K562 (cell line): ENCODE results near the gene SH3BP2. TPM values are rescaled to one million over a fixed set of nuclear protein-coding genes. Genes with fewer than 3 reads are reported as not detected.
A peak's percentile ranks its signal among the peaks of the same experiment; 100 is the strongest.

Source experiments
- ATAC-seq: fragments of 200-7000 bp; cut with Tn5 transposase; 3 replicates; pipeline ENCODE4 v1.9.1; 2020; ENCODE audit warnings: moderate library complexity
- BruUV-seq: library from RNA; stranded (reverse); fragments of 400-500 nt; replicated peaks from 2 replicates; lab custom pipeline; 2021; lab: Mats Ljungman, UMichigan
- CTCF ChIA-PET: fragments of 300-600 bp; formaldehyde crosslinking; extraction: SDS; loops from one replicate; lab custom pipeline; 2021; ENCODE audit warnings: low intra/inter-chr PET ratio; lab: Yijun Ruan, JAX
- POLR2A ChIA-PET: fragments of 300-600, 350-650 bp; sonication (Branson Sonifier 250); formaldehyde crosslinking; extraction: SDS; loops from one replicate; lab custom pipeline; 2021; ENCODE audit warnings: antibody characterized with exemption, inconsistent platforms; lab: Yijun Ruan, JAX
- DNase-seq, 4 experiments: peaks; one replicate each; pipeline versions ENCODE4 v3.0.0 to v3.0.0-alpha.2; 2011 to 2018; ENCODE audit warnings: low spot score in 3 of 4, mixed read lengths in 3 of 4; ENCODE audit errors: extremely low read depth in 1 of 4
- FAIRE-seq: peaks from 2 replicates; lab custom pipeline; 2011; peaks lifted over from hg19 to GRCh38; lab: Jason Lieb, UNC
- H2AFZ ChIP-seq: 2 replicates; pipeline ENCODE4 v1.6.0; 2011; ENCODE audit warnings: low read depth, low read length, control low read depth, inconsistent platforms
- H3K27ac ChIP-seq: fragments of 200-600 bp; 3 replicates; pipeline ENCODE4 v1.8.0; 2011; ENCODE audit warnings: low read depth, mild to moderate bottlenecking, control low read depth, inconsistent platforms, low read length, moderate library complexity, mixed read lengths; ENCODE audit errors: extremely low read depth
- H3K27me3 ChIP-seq, 2 experiments: fragments of 300-600 bp in 1 of 2; 2 replicates in 1 of 2; 3 replicates in 1 of 2; pipeline versions ENCODE4 v1.6.0 to v1.8.0; 2011; ENCODE audit warnings: inconsistent platforms in 2 of 2, low read length in 2 of 2, mild to moderate bottlenecking in 1 of 2, mixed read lengths in 1 of 2, moderate library complexity in 1 of 2; ENCODE audit not compliant: control insufficient read depth in 2 of 2, insufficient read depth in 2 of 2
- H3K36me3 ChIP-seq: fragments of 300-600 bp; 3 replicates; pipeline ENCODE4 v1.8.0; 2011; ENCODE audit warnings: mild to moderate bottlenecking, low read length, inconsistent platforms; ENCODE audit not compliant: control insufficient read depth, insufficient read depth
- H3K4me1 ChIP-seq, 2 experiments: fragments of 200-600 bp in 1 of 2; replicated peaks in 1 of 2; 2 replicates in 1 of 2; 3 replicates in 1 of 2; pipeline versions ENCODE4 v1.5.1 to v1.8.0; 2011; ENCODE audit warnings: inconsistent platforms in 2 of 2, low read length in 2 of 2, mild to moderate bottlenecking in 1 of 2, mixed read lengths in 1 of 2, moderate library complexity in 1 of 2; ENCODE audit not compliant: control insufficient read depth in 2 of 2, insufficient read depth in 2 of 2
- H3K4me2 ChIP-seq: 2 replicates; pipeline ENCODE4 v1.6.1; 2011; ENCODE audit warnings: low read length, control low read depth, inconsistent platforms, mixed read lengths; ENCODE audit not compliant: insufficient read depth
- H3K4me3 ChIP-seq: fragments of 200-600 bp; sonication (generic), shearing (Covaris generic); 2 replicates; pipeline ENCODE4 v1.5.1; 2016; ENCODE audit warnings: control low read depth, inconsistent platforms
- H3K79me2 ChIP-seq: fragments of 200-600 bp; 3 replicates; pipeline ENCODE4 v1.8.0; 2011; ENCODE audit warnings: low read length, inconsistent platforms; ENCODE audit not compliant: control insufficient read depth, insufficient read depth
- H3K9ac ChIP-seq, 2 experiments: 2 replicates each; pipeline versions ENCODE4 v1.6.0 to v1.6.1; 2011; ENCODE audit warnings: low read depth in 2 of 2, low read length in 2 of 2, control low read depth in 1 of 2, inconsistent platforms in 1 of 2, mild to moderate bottlenecking in 1 of 2, mixed read lengths in 1 of 2; ENCODE audit not compliant: insufficient read depth in 1 of 2
- H3K9me1 ChIP-seq: one replicate; pipeline ENCODE4 v1.6.0; 2011; ENCODE audit warnings: inconsistent platforms, mild to moderate bottlenecking, low read length, moderate library complexity; ENCODE audit not compliant: control insufficient read depth, insufficient read depth
- H3K9me3 ChIP-seq: replicated peaks from 2 replicates; pipeline ENCODE4 v1.5.1; 2011; ENCODE audit warnings: low read depth, low read length, inconsistent platforms; ENCODE audit not compliant: control insufficient read depth, insufficient read depth
- H4K20me1 ChIP-seq: replicated peaks from 2 replicates; pipeline ENCODE4 v1.6.1; 2011; ENCODE audit warnings: low read length, inconsistent platforms, mixed read lengths; ENCODE audit not compliant: control insufficient read depth, insufficient read depth
- C11orf30 ChIP-seq: fragments of 450-650 bp; IDR thresholded peaks from 2 replicates; pipeline ENCODE4 v1.6.1; 2016; ENCODE audit warnings: low read depth, mild to moderate bottlenecking
- CBX2 ChIP-seq: fragments of 200-600 bp; sonication (generic); IDR thresholded peaks from one replicate; pipeline ENCODE4 v1.6.1; 2012; ENCODE audit warnings: mild to moderate bottlenecking, low read length, inconsistent platforms; ENCODE audit not compliant: insufficient read depth, poor library complexity, severe bottlenecking
- CBX3 ChIP-seq, 2 experiments: IDR thresholded peaks; 1 replicate in 1 of 2; 2 replicates in 1 of 2; pipeline ENCODE4 v1.6.1; 2012; ENCODE audit warnings: inconsistent platforms in 2 of 2, low read length in 2 of 2, borderline replicate concordance in 1 of 2, control low read depth in 1 of 2
- CCNT2 ChIP-seq: IDR thresholded peaks from 2 replicates; pipeline ENCODE4 v1.6.1; 2011; ENCODE audit warnings: borderline replicate concordance, low read depth, mild to moderate bottlenecking, moderate library complexity, mixed read lengths, low read length; ENCODE audit not compliant: insufficient read length; ENCODE audit errors: extremely low read depth
- NUFIP1 ChIP-seq: fragments of 450-650 bp; IDR thresholded peaks from 2 replicates; pipeline ENCODE4 v1.6.1; 2018; ENCODE audit not compliant: partially characterized antibody
- TAF1 ChIP-seq: IDR thresholded peaks from 2 replicates; pipeline ENCODE4 v1.6.1; 2011; ENCODE audit warnings: mild to moderate bottlenecking, low read length, moderate library complexity; ENCODE audit not compliant: insufficient read depth, control insufficient read depth, severe bottlenecking; ENCODE audit errors: extremely low read depth
- TAF9B ChIP-seq: fragments of 450-650 bp; IDR thresholded peaks from 2 replicates; pipeline ENCODE4 v1.6.1; 2018; ENCODE audit warnings: mild to moderate bottlenecking; ENCODE audit not compliant: partially characterized antibody
- ZBED1 ChIP-seq: IDR thresholded peaks from 2 replicates; pipeline ENCODE4 v1.6.1; 2014
- ZNF274 ChIP-seq: IDR thresholded peaks from 2 replicates; pipeline ENCODE4 v1.6.1; 2011; ENCODE audit warnings: low read depth, mild to moderate bottlenecking, low read length, moderate library complexity, borderline replicate concordance
- WGBS: fragments of 100-300 bp; shearing (Covaris generic); methylation state at CpG from one replicate; pipeline ENCODE4 v1.1.6; 2016; ENCODE audit warnings: low coverage, mixed read lengths; ENCODE audit not compliant: insufficient coverage; ENCODE audit errors: missing lambda C conversion rate; 5-methylcytosine and 5-hydroxymethylcytosine counted together
- in situ Hi-C: fragments of 300-500 bp; cut with MboI; formaldehyde crosslinking; loops from 4 replicates; pipeline ENCODE4 v1.15.0; 2018; ENCODE audit warnings: inconsistent platforms, mixed read lengths
- intact Hi-C: fragments of 100-400 bp; cut with micrococcal nuclease; formaldehyde crosslinking; loops from 2 replicates; pipeline ENCODE4 v1.14.2; 2022
- polyA plus RNA-seq, 8 experiments: library from polyadenylated mRNA; depleted of rRNA in 4 of 8; stranded (reverse) in 5 of 8; unstranded in 3 of 8; fragments of >200 nt; fragmentation: Nextera tagmentation in 2 of 8; fragmentation: Illumina TruSeq in 1 of 8; extraction: Ambion mirVana in 2 of 8; extraction: Trizol in 1 of 8; gene quantifications; 2 replicates each; pipeline versions ENCODE4 v1.2.1 to v1.2.3, GENCODE V29; 2011 to 2014; ENCODE audit warnings: inconsistent platforms in 1 of 8, missing spikeins in 1 of 8
- total RNA-seq, 7 experiments: library from RNA; depleted of rRNA in 6 of 7; stranded (reverse); fragments of >200 nt in 6 of 7; fragmentation: Illumina TruSeq in 2 of 7; extraction: Trizol in 2 of 7; gene quantifications; 2 replicates each; pipeline versions ENCODE4 v1.2.1 to v1.2.3, GENCODE V29; 2011 to 2021; ENCODE audit warnings: low replicate concordance in 1 of 7
- TF ChIP-seq, protein P1 (sequence below): sonication (generic); formaldehyde crosslinking; IDR thresholded peaks from 2 replicates; pipeline ENCODE4 v1.5.0; 2020; ENCODE audit warnings: missing genetic modification reagents

Gene SH3BP2
- total and polyA plus RNA-seq, 9 of the 15 experiments (the other 6 are each of a cell fraction or from before 2014, with no cell fraction given), result 0.34 to 16.0 (median 5.1) TPM

GRCh38 chr4:2868877-2869487, 76.1 kb downstream of the SH3BP2 start:
- no peaks in the 10 kb centered on the region for H3K9me3 ChIP-seq
- CTCF ChIA-PET, result no interaction called here
- BruUV-seq, result no TSS peak
- H3K4me2 ChIP-seq, result no peak overlapping the region
- no peak overlapping the region for H2AFZ ChIP-seq
- H3K4me1 ChIP-seq, result peaks cover 21 to 46% of the 10 kb centered on the region in 2 experiments
- FAIRE-seq (no peak), ATAC-seq (no peak), DNase-seq (no peak)
- TF ChIP-seq NUFIP1 (no peak), CCNT2 (no peak), ZNF274 (0 out of 2 replicates have a peak, but pooled peaks have one; percentile 1)
- H3K27me3 ChIP-seq, result no peaks in the 10 kb centered on the region
- in situ Hi-C loops, result no loop called here
- intact Hi-C loops, result loop anchor here (5.0 kb wide), 1 partner anchor 77 kb away; the partner anchor contains the start of gene SH3BP2
- no peak overlapping the region for H3K4me3 ChIP-seq
- peaks cover 40% of the 10 kb centered on the region for H4K20me1 ChIP-seq
- H3K9ac ChIP-seq, result no peak overlapping the region
- POLR2A ChIA-PET, result no interaction called here
- peaks cover 6% of the 10 kb centered on the region for H3K9me1 ChIP-seq
- no peak overlapping the region for H3K27ac ChIP-seq
- WGBS, result 73% methylated on average over 12 of the region's 12 CpGs
- H3K36me3 ChIP-seq, result peaks cover 8% of the 10 kb centered on the region; the same call in 2 of the 3 replicates
- H3K79me2 ChIP-seq, result peaks cover 88% of the 10 kb centered on the region

DNA sequence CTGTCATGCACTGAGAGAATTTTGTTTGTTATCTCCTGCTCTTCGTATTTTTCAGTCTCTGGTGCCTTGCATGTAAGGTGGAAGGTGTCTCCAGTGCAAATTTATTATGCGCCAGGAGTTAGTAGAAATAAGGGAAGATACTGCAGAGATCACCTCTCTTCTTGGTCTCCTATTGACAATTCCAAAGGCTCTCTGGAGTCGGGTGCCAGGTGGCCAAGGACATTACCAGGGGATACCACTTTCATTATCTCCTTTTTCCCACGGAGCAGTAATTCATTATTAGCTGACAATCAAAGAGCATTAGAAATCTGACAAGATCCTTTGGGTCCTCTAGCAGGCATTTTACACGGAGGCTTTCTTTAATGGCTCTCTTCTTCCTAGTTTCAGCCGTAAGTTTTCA, 76.8 kb downstream of the SH3BP2 start:
- peaks cover 39% of the 10 kb centered on the region for H4K20me1 ChIP-seq
- no peaks in the 10 kb centered on the region for H3K9me3 ChIP-seq
- no peak overlapping the region for H2AFZ ChIP-seq
- peaks cover 85% of the 10 kb centered on the region for H3K79me2 ChIP-seq
- H3K9ac ChIP-seq, result no peak overlapping the region
- ChIA-PET POLR2A (interaction anchor here (1.1 kb wide), 1 partner anchor 28 kb away, joined by 3 read pairs; no protein-coding TSS in a partner anchor), CTCF (no interaction called here)
- DNase-seq (no peak), FAIRE-seq (no peak), ATAC-seq (no peak)
- peaks cover 8% of the 10 kb centered on the region; the same call in 2 of the 3 replicates for H3K36me3 ChIP-seq
- intact Hi-C loops (loop anchor here (5.0 kb wide), 1 partner anchor 77 kb away; the partner anchor contains the start of gene SH3BP2), in situ Hi-C loops (no loop called here)
- 74% methylated on average over 6 of the region's 6 CpGs for WGBS
- H3K27me3 ChIP-seq, result no peaks in the 10 kb centered on the region
- H3K4me2 ChIP-seq, result no peak overlapping the region
- no peak overlapping the region for H3K4me3 ChIP-seq
- peaks cover 6% of the 10 kb centered on the region for H3K9me1 ChIP-seq
- H3K4me1 ChIP-seq, result peaks cover 18 to 46% of the 10 kb centered on the region in 2 experiments
- no peak for TF ChIP-seq TAF1
- TF ChIP-seq TAF9B, result no peak
- TF ChIP-seq, protein P1, sequence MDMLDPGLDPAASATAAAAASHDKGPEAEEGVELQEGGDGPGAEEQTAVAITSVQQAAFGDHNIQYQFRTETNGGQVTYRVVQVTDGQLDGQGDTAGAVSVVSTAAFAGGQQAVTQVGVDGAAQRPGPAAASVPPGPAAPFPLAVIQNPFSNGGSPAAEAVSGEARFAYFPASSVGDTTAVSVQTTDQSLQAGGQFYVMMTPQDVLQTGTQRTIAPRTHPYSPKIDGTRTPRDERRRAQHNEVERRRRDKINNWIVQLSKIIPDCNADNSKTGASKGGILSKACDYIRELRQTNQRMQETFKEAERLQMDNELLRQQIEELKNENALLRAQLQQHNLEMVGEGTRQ (CRISPR knock-in tag), result no peak
- TF ChIP-seq ZBED1, result no peak
- TF ChIP-seq C11orf30, result no peak
- no peak for TF ChIP-seq CBX3 (IDR thresholded peaks at IDR 0.05; ENCODE audit: borderline replicate concordance in 1 of 2, low read length in 2 of 2)
- TF ChIP-seq CBX2, result no peak
- BruUV-seq, result no TSS peak
- no peak overlapping the region for H3K27ac ChIP-seq
